SK-N-SH (cell line): ENCODE measurements around the gene KLK15. TPM values are rescaled to one million over a fixed set of nuclear protein-coding genes. Genes with fewer than 3 reads are reported as not detected.

Experiments used
- CTCF ChIA-PET: fragments of 300-600, 350-600 bp; formaldehyde crosslinking; extraction: SDS; loops from one replicate; lab custom pipeline; 2021; lab: Yijun Ruan, JAX
- POLR2A ChIA-PET: fragments of 350-600 bp; sonication (Branson Sonifier 250); formaldehyde crosslinking; extraction: SDS; loops from one replicate; lab custom pipeline; 2020; ENCODE audit warnings: antibody characterized with exemption, inconsistent platforms; lab: Yijun Ruan, JAX
- DNase-seq: peaks from one replicate; pipeline ENCODE4 v3.0.0; 2012
- H2AFZ ChIP-seq: fragments of 200-600 bp; sonication (generic); 2 replicates; pipeline ENCODE4 v1.8.1; 2016; ENCODE audit warnings: antibody characterized with exemption, mild to moderate bottlenecking, low read depth
- H3F3A ChIP-seq: fragments of 200-600 bp; sonication (generic); replicated peaks from 2 replicates; pipeline ENCODE3; 2016; ENCODE audit warnings: antibody characterized with exemption, mild to moderate bottlenecking; ENCODE audit not compliant: insufficient read depth
- H3K27ac ChIP-seq, 2 experiments: fragments of 200-500 bp in 1 of 2; fragments of 200-600 bp in 1 of 2; sonication (Bioruptor generic) in 1 of 2; sonication (generic), shearing (Covaris generic) in 1 of 2; 2 replicates each; pipeline versions ENCODE4 v1.5.1 to v1.6.1; 2014 to 2016; ENCODE audit warnings: low read depth in 2 of 2, inconsistent platforms in 1 of 2, low read length in 1 of 2, mild to moderate bottlenecking in 1 of 2, mixed read lengths in 1 of 2
- H3K27me3 ChIP-seq: fragments of 200-600 bp; sonication (generic), shearing (Covaris generic); 2 replicates; pipeline ENCODE4 v1.6.1; 2016; ENCODE audit warnings: mixed run types; ENCODE audit not compliant: insufficient read depth
- H3K36me3 ChIP-seq, 2 experiments: fragments of 200-500 bp in 1 of 2; fragments of 200-600 bp in 1 of 2; sonication (Bioruptor generic) in 1 of 2; sonication (generic) in 1 of 2; replicated peaks in 1 of 2; 2 replicates each; pipeline versions ENCODE3 to v1.5.1; 2014 to 2016; ENCODE audit warnings: low read length in 1 of 2, mild to moderate bottlenecking in 1 of 2; ENCODE audit not compliant: insufficient read depth in 2 of 2, control insufficient read depth in 1 of 2
- H3K4me1 ChIP-seq, 2 experiments: fragments of 200-500 bp in 1 of 2; fragments of 200-600 bp in 1 of 2; sonication (Bioruptor generic) in 1 of 2; sonication (generic), shearing (Covaris generic) in 1 of 2; 2 replicates each; pipeline versions ENCODE4 v1.5.1 to v1.6.1; 2014 to 2016; ENCODE audit warnings: low read depth in 1 of 2, low read length in 1 of 2, mixed run types in 1 of 2; ENCODE audit not compliant: insufficient read depth in 2 of 2, control insufficient read depth in 1 of 2
- H3K4me2 ChIP-seq: fragments of 200-600 bp; sonication (generic), shearing (Covaris generic); 2 replicates; pipeline ENCODE4 v1.6.1; 2017; ENCODE audit warnings: mixed run types
- H3K4me3 ChIP-seq, 2 experiments: fragments of 200-500 bp in 1 of 2; fragments of 200-600 bp in 1 of 2; sonication (Bioruptor generic) in 1 of 2; sonication (generic), shearing (Covaris generic) in 1 of 2; 2 replicates each; pipeline versions ENCODE4 v1.5.1 to v1.8.1; 2014 to 2016; ENCODE audit warnings: low read depth in 2 of 2, inconsistent platforms in 1 of 2, low read length in 1 of 2, mild to moderate bottlenecking in 1 of 2, mixed read lengths in 1 of 2, moderate library complexity in 1 of 2
- H3K79me2 ChIP-seq: fragments of 200-600 bp; sonication (generic); 2 replicates; pipeline ENCODE4 v1.8.1; 2017; ENCODE audit warnings: mild to moderate bottlenecking; ENCODE audit not compliant: insufficient read depth
- H3K9ac ChIP-seq: fragments of 200-600 bp; sonication (generic); 2 replicates; pipeline ENCODE4 v1.6.1; 2017; ENCODE audit warnings: mixed run types
- H3K9me2 ChIP-seq: fragments of 200-600 bp; sonication (generic); 2 replicates; pipeline ENCODE4 v1.6.1; 2017; ENCODE audit warnings: mixed run types
- H3K9me3 ChIP-seq: fragments of 200-600 bp; sonication (generic); 2 replicates; pipeline ENCODE4 v1.6.1; 2017; ENCODE audit warnings: mixed run types, mild to moderate bottlenecking, moderate library complexity
- H4K20me1 ChIP-seq: fragments of 200-600 bp; sonication (generic); 2 replicates; pipeline ENCODE4 v1.6.1; 2017; ENCODE audit warnings: mild to moderate bottlenecking, mixed run types; ENCODE audit not compliant: insufficient read depth
- CHD2 ChIP-seq: fragments of 150-350 bp; IDR thresholded peaks from 2 replicates; pipeline ENCODE4 v1.6.1; 2018; ENCODE audit warnings: low read length; ENCODE audit not compliant: partially characterized antibody
- CTCF ChIP-seq: fragments of 200-600 bp; sonication (generic); IDR thresholded peaks from 2 replicates; pipeline ENCODE4 v1.6.1; 2017; ENCODE audit warnings: antibody characterized with exemption, mild to moderate bottlenecking, moderate library complexity
- GATA2 ChIP-seq: sonication (generic); formaldehyde crosslinking; IDR thresholded peaks from 2 replicates; pipeline ENCODE4 v1.5.0; 2020; ENCODE audit warnings: mild to moderate bottlenecking, missing genetic modification reagents
- POLR2AphosphoS5 ChIP-seq: IDR thresholded peaks from 2 replicates; pipeline ENCODE4 v1.6.1; 2012; ENCODE audit warnings: low read depth, low read length
- RCOR1 ChIP-seq: fragments of 150-350 bp; IDR thresholded peaks from 2 replicates; pipeline ENCODE4 v1.6.1; 2017; ENCODE audit warnings: antibody characterized with exemption, low read length
- TAF1 ChIP-seq: IDR thresholded peaks from 2 replicates; pipeline ENCODE4 v1.6.1; 2012; ENCODE audit warnings: low read depth, mild to moderate bottlenecking, low read length, moderate library complexity, borderline replicate concordance
- YY1 ChIP-seq: IDR thresholded peaks from 2 replicates; pipeline ENCODE4 v1.4.0; 2012; ENCODE audit warnings: low read depth, mild to moderate bottlenecking
- ZBTB33 ChIP-seq: IDR thresholded peaks from 2 replicates; pipeline ENCODE4 v1.4.0; 2012; ENCODE audit warnings: low read depth, borderline replicate concordance
- WGBS: methylation state at CpG from one replicate; pipeline ENCODE4 v1.1.6; 2017; ENCODE audit warnings: low lambda C conversion rate; 5-methylcytosine and 5-hydroxymethylcytosine counted together
- polyA plus RNA-seq, 3 experiments: library from polyadenylated mRNA; depleted of rRNA; stranded (reverse); fragments of >200 nt; gene quantifications; 2 replicates each; pipeline ENCODE4 v1.2.3, GENCODE V29; 2012
- TF ChIP-seq, protein P1 (sequence below): IDR thresholded peaks from 2 replicates; pipeline ENCODE4 v1.4.0; 2012; ENCODE audit warnings: low read depth
- TF ChIP-seq, protein P2 (sequence below): IDR thresholded peaks from 2 replicates; pipeline ENCODE4 v1.4.0; 2012; ENCODE audit warnings: low read depth, borderline replicate concordance
- TF ChIP-seq, protein P3 (sequence below): fragments of 150-350 bp; IDR thresholded peaks from 2 replicates; pipeline ENCODE4 v1.6.1; 2017; ENCODE audit warnings: antibody characterized with exemption, low read length, low read depth, borderline replicate concordance
- TF ChIP-seq, protein P4 (sequence below): IDR thresholded peaks from 2 replicates; pipeline ENCODE4 v1.6.1; 2012; ENCODE audit warnings: mild to moderate bottlenecking, low read depth, low read length, moderate library complexity

KLK15 gene
- polyA plus RNA-seq, 1 of the 3 experiments (the other 2 are of a cell fraction): not detected

- Histone ChIP-seq H4K20me1 (no peaks in the 10 kb centered on the region), H3F3A (no peaks in the 10 kb centered on the region), H3K9me3 (no peaks in the 10 kb centered on the region), H3K27ac (no peak overlapping the region), H3K4me3 (no peak overlapping the region), H3K79me2 (no peaks in the 10 kb centered on the region), H3K4me1 (no peaks in the 10 kb centered on the region), H2AFZ (no peak overlapping the region), H3K9ac (no peak overlapping the region), H3K4me2 (no peak overlapping the region), H3K27me3 (peaks cover 58% of the 10 kb centered on the region), H3K36me3 (no peaks in the 10 kb centered on the region), H3K9me2 (no peaks in the 10 kb centered on the region)
- no peak for DNase-seq
- 7% methylated on average over 5 of the region's 5 CpGs for WGBS
- TF ChIP-seq, protein P1, sequence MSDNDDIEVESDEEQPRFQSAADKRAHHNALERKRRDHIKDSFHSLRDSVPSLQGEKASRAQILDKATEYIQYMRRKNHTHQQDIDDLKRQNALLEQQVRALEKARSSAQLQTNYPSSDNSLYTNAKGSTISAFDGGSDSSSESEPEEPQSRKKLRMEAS: no peak
- TF ChIP-seq POLR2AphosphoS5: no peak
- TF ChIP-seq RCOR1: no peak
- no peak for TF ChIP-seq TAF1
- TF ChIP-seq GATA2 (CRISPR knock-in tag): no peak
- no peak for TF ChIP-seq ZBTB33
- TF ChIP-seq YY1: no peak
- POLR2A ChIA-PET: no interaction called here
- CTCF ChIA-PET: interaction anchor here (1.2 kb wide), 1 partner anchor 15 kb away, joined by 4 read pairs; no protein-coding TSS in a partner anchor
Measured at GRCh38 chr19:50878851-50879250, 45.5 kb upstream of the KLK15 start.

DNA sequence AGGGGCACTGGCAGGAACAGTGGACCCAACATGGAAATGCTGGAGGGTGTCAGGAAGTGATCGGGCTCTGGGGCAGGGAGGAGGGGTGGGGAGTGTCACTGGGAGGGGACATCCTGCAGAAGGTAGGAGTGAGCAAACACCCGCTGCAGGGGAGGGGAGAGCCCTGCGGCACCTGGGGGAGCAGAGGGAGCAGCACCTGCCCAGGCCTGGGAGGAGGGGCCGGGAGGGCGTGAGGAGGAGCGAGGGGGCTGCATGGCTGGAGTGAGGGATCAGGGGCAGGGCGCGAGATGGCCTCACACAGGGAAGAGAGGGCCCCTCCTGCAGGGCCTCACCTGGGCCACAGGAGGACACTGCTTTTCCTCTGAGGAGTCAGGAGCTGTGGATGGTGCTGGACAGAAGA, 44.0 kb upstream of the KLK15 start:
- TF ChIP-seq, protein P2, sequence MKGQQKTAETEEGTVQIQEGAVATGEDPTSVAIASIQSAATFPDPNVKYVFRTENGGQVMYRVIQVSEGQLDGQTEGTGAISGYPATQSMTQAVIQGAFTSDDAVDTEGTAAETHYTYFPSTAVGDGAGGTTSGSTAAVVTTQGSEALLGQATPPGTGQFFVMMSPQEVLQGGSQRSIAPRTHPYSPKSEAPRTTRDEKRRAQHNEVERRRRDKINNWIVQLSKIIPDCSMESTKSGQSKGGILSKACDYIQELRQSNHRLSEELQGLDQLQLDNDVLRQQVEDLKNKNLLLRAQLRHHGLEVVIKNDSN: no peak
- TF ChIP-seq TAF1: no peak
- no peak for TF ChIP-seq GATA2 (CRISPR knock-in tag)
- no peak for TF ChIP-seq YY1
- TF ChIP-seq CTCF: no peak
- no peak for TF ChIP-seq CHD2
- TF ChIP-seq, protein P3, sequence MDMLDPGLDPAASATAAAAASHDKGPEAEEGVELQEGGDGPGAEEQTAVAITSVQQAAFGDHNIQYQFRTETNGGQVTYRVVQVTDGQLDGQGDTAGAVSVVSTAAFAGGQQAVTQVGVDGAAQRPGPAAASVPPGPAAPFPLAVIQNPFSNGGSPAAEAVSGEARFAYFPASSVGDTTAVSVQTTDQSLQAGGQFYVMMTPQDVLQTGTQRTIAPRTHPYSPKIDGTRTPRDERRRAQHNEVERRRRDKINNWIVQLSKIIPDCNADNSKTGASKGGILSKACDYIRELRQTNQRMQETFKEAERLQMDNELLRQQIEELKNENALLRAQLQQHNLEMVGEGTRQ: no peak
- TF ChIP-seq, protein P4, sequence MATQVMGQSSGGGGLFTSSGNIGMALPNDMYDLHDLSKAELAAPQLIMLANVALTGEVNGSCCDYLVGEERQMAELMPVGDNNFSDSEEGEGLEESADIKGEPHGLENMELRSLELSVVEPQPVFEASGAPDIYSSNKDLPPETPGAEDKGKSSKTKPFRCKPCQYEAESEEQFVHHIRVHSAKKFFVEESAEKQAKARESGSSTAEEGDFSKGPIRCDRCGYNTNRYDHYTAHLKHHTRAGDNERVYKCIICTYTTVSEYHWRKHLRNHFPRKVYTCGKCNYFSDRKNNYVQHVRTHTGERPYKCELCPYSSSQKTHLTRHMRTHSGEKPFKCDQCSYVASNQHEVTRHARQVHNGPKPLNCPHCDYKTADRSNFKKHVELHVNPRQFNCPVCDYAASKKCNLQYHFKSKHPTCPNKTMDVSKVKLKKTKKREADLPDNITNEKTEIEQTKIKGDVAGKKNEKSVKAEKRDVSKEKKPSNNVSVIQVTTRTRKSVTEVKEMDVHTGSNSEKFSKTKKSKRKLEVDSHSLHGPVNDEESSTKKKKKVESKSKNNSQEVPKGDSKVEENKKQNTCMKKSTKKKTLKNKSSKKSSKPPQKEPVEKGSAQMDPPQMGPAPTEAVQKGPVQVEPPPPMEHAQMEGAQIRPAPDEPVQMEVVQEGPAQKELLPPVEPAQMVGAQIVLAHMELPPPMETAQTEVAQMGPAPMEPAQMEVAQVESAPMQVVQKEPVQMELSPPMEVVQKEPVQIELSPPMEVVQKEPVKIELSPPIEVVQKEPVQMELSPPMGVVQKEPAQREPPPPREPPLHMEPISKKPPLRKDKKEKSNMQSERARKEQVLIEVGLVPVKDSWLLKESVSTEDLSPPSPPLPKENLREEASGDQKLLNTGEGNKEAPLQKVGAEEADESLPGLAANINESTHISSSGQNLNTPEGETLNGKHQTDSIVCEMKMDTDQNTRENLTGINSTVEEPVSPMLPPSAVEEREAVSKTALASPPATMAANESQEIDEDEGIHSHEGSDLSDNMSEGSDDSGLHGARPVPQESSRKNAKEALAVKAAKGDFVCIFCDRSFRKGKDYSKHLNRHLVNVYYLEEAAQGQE: no peak
- TF ChIP-seq, all 33 proteins: peak for 0
- no peaks in the 10 kb centered on the region for H3K9me3 ChIP-seq
- POLR2A ChIA-PET: no interaction called here
- no peak overlapping the region for H3K4me2 ChIP-seq
- no peaks in the 10 kb centered on the region for H3K36me3 ChIP-seq
- WGBS: 14% methylated on average over 8 of the region's 8 CpGs
- DNase-seq: no peak
- no peak overlapping the region for H3K9ac ChIP-seq
- H3K9me2 ChIP-seq: no peaks in the 10 kb centered on the region
- no peaks in the 10 kb centered on the region for H3K4me1 ChIP-seq
- H4K20me1 ChIP-seq: no peaks in the 10 kb centered on the region
- H3K79me2 ChIP-seq: no peaks in the 10 kb centered on the region
- no peak overlapping the region for H2AFZ ChIP-seq
- H3K4me3 ChIP-seq: no peak overlapping the region
- H3K27ac ChIP-seq: no peak overlapping the region
- H3F3A ChIP-seq: no peaks in the 10 kb centered on the region
- H3K27me3 ChIP-seq: peaks cover 66% of the 10 kb centered on the region
- CTCF ChIA-PET: no interaction called here
